HG02970 (cell line): Measurements from ENCODE around the gene ZNF440.

Experiments
- ATAC-seq: cut with Tn5 transposase; IDR thresholded peaks from one replicate; pipeline ENCODE4 v1.9.1; 2021; ENCODE audit warnings: mild to moderate bottlenecking, moderate library complexity, moderate number of reproducible peaks; ENCODE audit not compliant: unreplicated experiment, low FRiP score

Gene ZNF440

DNA sequence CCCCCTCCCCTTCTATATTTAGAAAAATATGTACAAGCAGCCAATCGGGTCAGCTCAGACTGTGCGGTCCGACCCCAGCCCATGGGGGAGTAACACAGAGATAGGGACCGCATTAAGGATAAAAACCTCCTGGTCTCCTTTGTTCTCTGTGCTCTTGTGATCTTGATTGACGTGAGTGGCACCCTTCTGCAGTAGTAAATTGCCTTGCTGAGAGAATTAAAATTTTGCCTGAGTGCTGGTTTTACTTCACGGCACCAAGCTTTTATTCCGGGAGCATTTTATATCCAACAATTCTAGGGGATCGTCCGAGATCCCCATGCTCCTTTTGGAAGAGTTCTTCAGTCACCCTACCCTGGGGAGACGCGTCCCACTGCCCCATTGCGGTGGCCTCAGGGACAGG, 66.5 kb downstream of the ZNF440 start:
- no peak for ATAC-seq

- ATAC-seq = no peak
Observed at GRCh38 chr19:11881151-11881800, 67.2 kb downstream of the ZNF440 start.

DNA sequence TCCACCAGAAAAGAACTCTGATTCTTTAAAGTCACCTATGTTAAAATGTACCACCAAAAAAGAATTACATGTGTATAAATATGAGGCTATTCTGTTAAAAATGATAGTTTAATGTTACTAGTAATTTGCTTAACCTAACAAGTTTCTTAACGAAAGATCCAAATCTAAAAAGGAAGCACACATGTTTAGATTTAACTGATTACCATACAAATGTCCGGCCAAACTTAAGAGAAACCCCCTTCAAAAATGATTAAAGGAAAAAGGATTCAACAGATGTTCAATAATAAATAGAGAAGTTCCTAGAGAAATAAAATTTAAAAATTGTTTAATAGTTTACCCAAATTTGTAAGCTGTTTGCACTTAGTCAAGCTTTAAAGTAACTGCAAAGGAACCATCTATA, 68.5 kb downstream of the ZNF440 start:
- ATAC-seq = no peak
